ENCODE results near the gene TLE5.

The TLE5 gene

GRCh38 chr19:3062165-3063105 lies at the start of gene TLE5:
Gene TLE5, minus strand, starts transcription at chr19:3062495. Its CDS starts 295 bp downstream, at chr19:3062200.
- DNase-seq: no peak

GRCh38 chr19:3111586-3112247 lies 49.4 kb upstream of the TLE5 start:
- DNase-seq: no peak

- no peak for DNase-seq
These were observed 48.0 kb upstream of the TLE5 start for GRCh38 chr19:3110126-3110825.

- no peak for DNase-seq
These were observed 47.2 kb upstream of the TLE5 start for GRCh38 chr19:3109491-3109890.

GRCh38 chr19:3108775-3109174 lies 46.5 kb upstream of the TLE5 start:
- peak; percentile 14 for DNase-seq

- no peak for DNase-seq
These were observed 45.4 kb upstream of the TLE5 start for GRCh38 chr19:3107658-3108057.

GRCh38 chr19:3106509-3107141 lies 44.3 kb upstream of the TLE5 start:
- DNase-seq: no peak

GRCh38 chr19:3105641-3106508 lies 43.6 kb upstream of the TLE5 start:
- no peak for DNase-seq

GRCh38 chr19:3104708-3104983 lies 42.4 kb upstream of the TLE5 start:
- no peak for DNase-seq

- no peak for DNase-seq
These were observed 40.2 kb upstream of the TLE5 start for GRCh38 chr19:3102239-3103140.

GRCh38 chr19:3100747-3101730 lies 38.7 kb upstream of the TLE5 start:
- no peak for DNase-seq

GRCh38 chr19:3100331-3100730 lies 38.0 kb upstream of the TLE5 start:
- no peak for DNase-seq

GRCh38 chr19:3099347-3100145 lies 37.3 kb upstream of the TLE5 start:
- DNase-seq: no peak

GRCh38 chr19:3098515-3099346 lies 36.4 kb upstream of the TLE5 start:
- DNase-seq: no peak

GRCh38 chr19:3098141-3098514 lies 35.8 kb upstream of the TLE5 start:
- DNase-seq: no peak

GRCh38 chr19:3097442-3097871 lies 35.2 kb upstream of the TLE5 start:
- no peak for DNase-seq

- no peak for DNase-seq
These were observed 34.6 kb upstream of the TLE5 start for GRCh38 chr19:3096902-3097326.

Data from NCI-H524 treated with DMSO at 0.1 percent for 48 hours (cell line).